GM23338 (cell line): ENCODE data around the gene NUP98.

Experiments
- CREB1 ChIP-seq: fragments of 250-450 bp; sonication (Bioruptor Pico); IDR thresholded peaks from 2 replicates; pipeline ENCODE4 v1.5.0; 2020; ENCODE audit warnings: low read depth, mild to moderate bottlenecking, moderate library complexity
- CTCF ChIP-seq, 2 experiments: fragments of 200-600 bp in 1 of 2; sonication (generic) in 1 of 2; conservative IDR thresholded peaks; 2 replicates each; pipeline versions ENCODE4 v1.5.1 to v1.6.1; 2016 to 2017; ENCODE audit warnings: antibody characterized with exemption in 2 of 2, low read depth in 2 of 2, mild to moderate bottlenecking in 2 of 2, moderate library complexity in 1 of 2
- EZH2 ChIP-seq: fragments of 200-600 bp; sonication (generic); IDR thresholded peaks from one replicate; pipeline ENCODE4 v1.8.0; 2017; ENCODE audit warnings: antibody characterized with exemption, mild to moderate bottlenecking, low read depth; ENCODE audit not compliant: unreplicated experiment
- EZH2phosphoT487 ChIP-seq: fragments of 200-600 bp; sonication (generic); IDR thresholded peaks from one replicate; pipeline ENCODE4 v1.8.1; 2018; ENCODE audit warnings: antibody characterized with exemption; ENCODE audit not compliant: unreplicated experiment
- JUNB ChIP-seq: IDR thresholded peaks from one replicate; pipeline ENCODE4 v1.6.1; 2016; ENCODE audit warnings: antibody characterized with exemption; ENCODE audit not compliant: unreplicated experiment
- POLR2AphosphoS5 ChIP-seq: IDR thresholded peaks from 2 replicates; pipeline ENCODE4 v1.6.1; 2016; ENCODE audit warnings: antibody characterized with exemption, low read depth
- REST ChIP-seq: IDR thresholded peaks from one replicate; pipeline ENCODE4 v1.6.1; 2018; ENCODE audit warnings: antibody characterized with exemption; ENCODE audit not compliant: unreplicated experiment

GRCh38 chr11:3655547-3655946 is 141.8 kb downstream of the NUP98 start:
- TF ChIP-seq EZH2phosphoT487 (no peak), CTCF (conservative IDR thresholded peaks at IDR 0.05; ENCODE audit: low read depth in 2 of 2) (no peak), POLR2AphosphoS5 (no peak), EZH2 (no peak), REST (no peak), CREB1 (CRISPR knock-in tag) (no peak), JUNB (no peak)
